ENCODE results near the gene TCEAL1. TPM values are rescaled to one million over a fixed set of nuclear protein-coding genes. Genes with fewer than 3 reads are reported as not detected.

TCEAL1 gene, protein sequence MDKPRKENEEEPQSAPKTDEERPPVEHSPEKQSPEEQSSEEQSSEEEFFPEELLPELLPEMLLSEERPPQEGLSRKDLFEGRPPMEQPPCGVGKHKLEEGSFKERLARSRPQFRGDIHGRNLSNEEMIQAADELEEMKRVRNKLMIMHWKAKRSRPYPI
- total RNA-seq (2022; extraction: Qiagen RNA extraction), result 32.6 to 45.9 TPM (median 34.2 TPM) in 5 replicates

DNA sequence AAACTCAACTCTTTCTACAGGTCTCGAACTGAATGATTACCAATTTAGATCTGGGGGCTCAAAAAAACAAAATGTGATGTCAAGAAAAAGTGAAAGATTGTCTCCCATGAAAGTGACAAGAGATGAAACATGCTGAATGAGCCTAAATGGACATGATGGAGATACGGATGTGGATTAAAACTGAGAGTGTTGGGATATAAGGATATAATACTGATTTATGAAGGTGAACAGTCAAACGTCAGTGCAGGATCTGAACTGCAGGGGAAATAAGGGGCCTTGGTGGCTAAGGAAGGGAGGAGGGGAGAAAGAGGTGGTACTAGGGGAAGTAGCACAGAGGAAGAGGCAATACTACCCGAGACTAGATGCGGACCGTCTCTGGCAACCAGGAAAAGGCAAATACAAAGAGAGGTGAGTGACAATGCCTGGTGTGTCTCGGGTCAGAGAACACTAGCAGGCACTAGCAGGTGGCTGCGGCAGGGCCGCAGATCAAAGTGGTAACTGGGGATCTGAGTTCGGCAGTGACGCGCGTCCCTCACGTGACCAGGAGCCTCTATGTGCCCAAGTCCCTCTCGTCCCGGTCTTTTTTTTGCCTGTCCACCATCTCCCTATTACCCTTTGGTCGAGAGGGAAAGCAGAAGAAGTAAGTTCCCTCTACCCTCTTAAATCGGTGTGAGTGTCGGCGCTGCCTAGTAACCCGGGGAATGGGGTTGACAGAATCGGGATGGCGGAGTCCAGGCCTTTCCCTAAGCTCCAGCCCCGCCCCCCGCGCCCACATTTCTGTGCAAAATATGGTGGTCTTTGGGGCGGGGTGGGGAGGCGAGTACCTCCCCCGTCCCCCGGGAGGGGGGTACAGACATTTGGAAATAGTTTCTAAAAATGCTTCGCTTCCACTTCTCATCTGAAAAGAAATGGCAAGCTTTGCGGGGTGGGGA, at the start of gene TCEAL1:
TCEAL1 (plus strand) TSS at position 590 of the 932 bp plus-strand sequence. CDS start 942 bp downstream, outside the sequence.

DNA sequence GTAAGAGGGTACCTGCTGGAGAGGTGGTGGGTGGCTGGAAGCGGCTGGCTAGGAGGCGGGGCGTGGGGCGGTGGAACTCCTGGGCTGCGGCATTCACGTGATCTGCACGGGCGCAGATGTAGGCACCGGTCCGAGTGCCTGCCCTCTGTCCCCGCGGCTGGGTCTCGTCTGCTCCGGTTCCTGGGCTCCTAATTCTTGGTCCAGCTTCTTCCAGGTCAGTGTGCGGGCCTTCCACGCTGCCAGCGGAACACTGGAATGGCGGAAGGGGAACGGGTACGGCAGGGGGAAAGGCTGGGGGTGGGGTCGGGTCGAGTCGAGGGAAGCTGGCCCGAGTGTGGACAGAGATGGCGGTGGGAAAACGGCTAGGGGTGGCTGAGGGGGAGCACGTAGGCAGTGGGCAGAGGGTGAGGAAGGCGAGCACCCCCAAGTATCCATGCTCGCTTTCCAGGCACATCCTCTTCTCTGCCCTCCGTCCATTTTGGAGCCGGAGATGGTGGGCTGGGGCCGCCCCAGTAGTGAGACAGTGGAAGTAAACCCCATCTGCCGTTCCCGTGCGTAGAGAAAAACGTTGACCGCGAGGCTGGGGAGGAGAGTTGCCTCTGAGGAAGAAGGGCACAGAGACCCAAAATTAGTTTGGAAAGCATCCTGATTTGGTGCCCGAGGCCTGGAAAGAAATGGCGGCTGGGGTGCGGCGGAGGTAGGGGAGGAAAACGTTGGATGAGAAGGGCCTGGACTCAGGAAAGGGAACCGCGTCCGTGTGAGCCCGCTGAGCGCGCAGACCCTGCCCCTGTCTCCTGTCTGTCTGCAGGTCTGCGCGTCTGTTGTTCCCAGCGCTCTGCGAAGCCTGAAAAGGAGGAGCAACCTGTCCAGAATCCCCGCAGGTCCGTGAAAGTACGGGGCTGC, 43.1 kb upstream of the TCEAL1 start, which contains the start of gene TCEAL4:
TCEAL4 (plus strand) TSS at position 105 of the 903 bp plus-strand sequence. CDS start 1,161 bp downstream, outside the sequence.

DNA sequence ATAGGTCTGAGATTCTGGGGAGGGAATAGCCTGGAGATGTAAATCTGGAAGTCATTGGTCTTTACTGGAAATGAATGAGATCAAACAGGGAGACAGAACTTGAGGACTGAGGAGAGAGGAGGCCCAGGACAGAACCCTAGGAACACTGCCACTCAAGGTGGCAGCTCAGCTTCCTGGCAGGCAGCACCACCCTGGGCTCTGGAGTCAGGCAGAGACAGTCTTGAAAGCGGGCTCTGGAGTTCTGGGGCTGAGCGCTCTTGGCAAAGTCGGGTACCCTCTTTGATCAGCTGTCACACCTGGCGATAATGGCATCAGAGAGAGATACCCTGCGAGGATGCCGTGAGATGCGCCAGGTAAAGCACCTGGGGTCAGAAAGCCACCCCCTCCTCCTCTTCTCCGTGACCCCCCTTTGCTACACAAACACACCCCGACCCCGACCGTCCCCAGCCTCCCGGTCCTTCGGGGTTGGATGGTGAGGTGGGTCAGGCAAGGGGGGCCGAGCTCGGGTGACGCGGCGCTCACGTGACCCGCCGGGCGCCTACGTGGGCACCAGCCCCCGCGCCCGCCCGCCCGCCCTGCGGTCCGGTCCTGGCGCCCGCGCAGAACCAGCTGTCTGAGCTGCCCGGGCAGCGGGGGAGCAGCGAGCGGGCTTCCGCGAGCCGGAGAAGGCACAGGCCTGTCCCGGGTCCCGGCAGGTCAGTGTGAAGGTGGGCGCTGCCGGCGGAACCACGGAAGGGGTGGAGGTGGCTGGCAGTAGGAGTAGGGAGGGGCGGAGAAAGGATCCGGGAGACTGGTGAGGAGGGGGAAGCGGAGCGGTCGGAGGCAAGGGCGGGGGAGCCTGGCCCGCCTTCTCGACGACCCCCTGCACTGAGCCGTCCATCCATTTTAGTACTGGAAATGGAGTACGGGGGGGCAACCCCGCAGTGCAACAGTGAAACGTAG, 21.1 kb upstream of the TCEAL1 start, which contains the start of gene TCEAL3:
TCEAL3 (plus strand) TSS at position 600 of the 942 bp plus-strand sequence. CDS start 1,102 bp downstream, outside the sequence.

Other genes with a start within 250 kb of the TCEAL1 start
- gene RAB40A, start 109.5 kb upstream of the TCEAL1 start, total RNA-seq (2022; extraction: Qiagen RNA extraction), result 0.05 to 0.13 TPM (median 0.09 TPM) in 4 of 5 replicates, not detected in the other
- 117 to 179 TPM (median 124 TPM) in 5 replicates for gene TCEAL4, start 43.5 kb upstream of the TCEAL1 start, total RNA-seq (2022; extraction: Qiagen RNA extraction)
- gene TCEAL3, start 21.0 kb upstream of the TCEAL1 start, total RNA-seq (2022; extraction: Qiagen RNA extraction), result 15.5 to 24.2 TPM (median 19.0 TPM) in 5 replicates
- 419 to 1,049 TPM (median 503 TPM) in 5 replicates for gene MORF4L2, start 57.7 kb downstream of the TCEAL1 start, total RNA-seq (2022; extraction: Qiagen RNA extraction)
- 0.12 TPM in 1 of 5 replicates, not detected in the others for gene TMEM31, start 81.9 kb downstream of the TCEAL1 start, total RNA-seq (2022; extraction: Qiagen RNA extraction)
- 0.07 TPM in 1 of 5 replicates, not detected in the others for gene PLP1, start 147.9 kb downstream of the TCEAL1 start, total RNA-seq (2022; extraction: Qiagen RNA extraction)
- 0.02 to 0.05 TPM (median 0.04 TPM) in 4 of 5 replicates, not detected in the other for gene RAB9B, start 203.3 kb downstream of the TCEAL1 start, total RNA-seq (2022; extraction: Qiagen RNA extraction)